ENCODE data around the gene ANKRD44.

- TF ChIP-seq TAF1 (IDR thresholded peaks at IDR 0.05; ENCODE audit: borderline replicate concordance, insufficient read depth, low read length) (no peak), SIN3A (IDR thresholded peaks at IDR 0.05; ENCODE audit: borderline replicate concordance, insufficient read depth, low read length) (no peak), POLR2AphosphoS5 (IDR thresholded peaks at IDR 0.05; ENCODE audit: low read depth, low read length) (no peak)
- TF ChIP-seq, protein P1, sequence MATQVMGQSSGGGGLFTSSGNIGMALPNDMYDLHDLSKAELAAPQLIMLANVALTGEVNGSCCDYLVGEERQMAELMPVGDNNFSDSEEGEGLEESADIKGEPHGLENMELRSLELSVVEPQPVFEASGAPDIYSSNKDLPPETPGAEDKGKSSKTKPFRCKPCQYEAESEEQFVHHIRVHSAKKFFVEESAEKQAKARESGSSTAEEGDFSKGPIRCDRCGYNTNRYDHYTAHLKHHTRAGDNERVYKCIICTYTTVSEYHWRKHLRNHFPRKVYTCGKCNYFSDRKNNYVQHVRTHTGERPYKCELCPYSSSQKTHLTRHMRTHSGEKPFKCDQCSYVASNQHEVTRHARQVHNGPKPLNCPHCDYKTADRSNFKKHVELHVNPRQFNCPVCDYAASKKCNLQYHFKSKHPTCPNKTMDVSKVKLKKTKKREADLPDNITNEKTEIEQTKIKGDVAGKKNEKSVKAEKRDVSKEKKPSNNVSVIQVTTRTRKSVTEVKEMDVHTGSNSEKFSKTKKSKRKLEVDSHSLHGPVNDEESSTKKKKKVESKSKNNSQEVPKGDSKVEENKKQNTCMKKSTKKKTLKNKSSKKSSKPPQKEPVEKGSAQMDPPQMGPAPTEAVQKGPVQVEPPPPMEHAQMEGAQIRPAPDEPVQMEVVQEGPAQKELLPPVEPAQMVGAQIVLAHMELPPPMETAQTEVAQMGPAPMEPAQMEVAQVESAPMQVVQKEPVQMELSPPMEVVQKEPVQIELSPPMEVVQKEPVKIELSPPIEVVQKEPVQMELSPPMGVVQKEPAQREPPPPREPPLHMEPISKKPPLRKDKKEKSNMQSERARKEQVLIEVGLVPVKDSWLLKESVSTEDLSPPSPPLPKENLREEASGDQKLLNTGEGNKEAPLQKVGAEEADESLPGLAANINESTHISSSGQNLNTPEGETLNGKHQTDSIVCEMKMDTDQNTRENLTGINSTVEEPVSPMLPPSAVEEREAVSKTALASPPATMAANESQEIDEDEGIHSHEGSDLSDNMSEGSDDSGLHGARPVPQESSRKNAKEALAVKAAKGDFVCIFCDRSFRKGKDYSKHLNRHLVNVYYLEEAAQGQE (IDR thresholded peaks at IDR 0.05; ENCODE audit: insufficient read depth in 1 of 2, low read depth in 2 of 2, low read length in 2 of 2): no peak
These were observed 194.2 kb downstream of the ANKRD44 start for GRCh38 chr2:197116306-197116879.

All from PFSK-1 (cell line).